ENCODE data around the gene HMG20A.
A peak's percentile ranks its signal among the peaks of the same experiment; 100 is the strongest.

The HMG20A gene

GRCh38 chr15:77521206-77521605, 100.5 kb downstream of the HMG20A start:
- no peak for DNase-seq (ENCODE audit: low spot score)

- DNase-seq (ENCODE audit: low spot score), result peak; percentile 87
These were observed 104.7 kb downstream of the HMG20A start for GRCh38 chr15:77525400-77525811.

- DNase-seq (ENCODE audit: low spot score), result peak; percentile 36
These were observed 105.4 kb downstream of the HMG20A start for GRCh38 chr15:77525907-77526594.

- no peak for DNase-seq (ENCODE audit: low spot score)
These were observed 106.0 kb downstream of the HMG20A start for GRCh38 chr15:77526595-77527163.

GRCh38 chr15:77527164-77527778, 106.6 kb downstream of the HMG20A start:
- DNase-seq (ENCODE audit: low spot score), result peak; percentile 62

- DNase-seq (ENCODE audit: low spot score), result no peak
These were observed 107.1 kb downstream of the HMG20A start for GRCh38 chr15:77527831-77528231.

GRCh38 chr15:77528290-77528967, 107.7 kb downstream of the HMG20A start:
- no peak for DNase-seq (ENCODE audit: low spot score)

- DNase-seq (ENCODE audit: low spot score), result no peak
These were observed 108.3 kb downstream of the HMG20A start for GRCh38 chr15:77528968-77529319.

GRCh38 chr15:77529394-77530159, 108.9 kb downstream of the HMG20A start:
- no peak for DNase-seq (ENCODE audit: low spot score)

- no peak for DNase-seq (ENCODE audit: low spot score)
These were observed 109.9 kb downstream of the HMG20A start for GRCh38 chr15:77530576-77530975.

GRCh38 chr15:77531191-77532000, 110.7 kb downstream of the HMG20A start:
- no peak for DNase-seq (ENCODE audit: low spot score)

GRCh38 chr15:77532067-77532710, 111.5 kb downstream of the HMG20A start:
- no peak for DNase-seq (ENCODE audit: low spot score)

- DNase-seq (ENCODE audit: low spot score), result no peak
These were observed 112.2 kb downstream of the HMG20A start for GRCh38 chr15:77532846-77533245.

GRCh38 chr15:77533578-77534430, 113.1 kb downstream of the HMG20A start:
- peak; percentile 65 for DNase-seq (ENCODE audit: low spot score)
